ENCODE measurements around the gene FOXF2. TPM values are rescaled to one million over a fixed set of nuclear protein-coding genes. Genes with fewer than 3 reads are reported as not detected.

The FOXF2 gene
- total RNA-seq, 1 experiment from 2014 or later = 2.7 TPM

Other genes with a start within 250 kb of the FOXF2 start
- 0.06 and 0.63 TPM in 2 replicates for gene FOXQ1, start 77.5 kb upstream of the FOXF2 start, total RNA-seq (2014; rRNA removed; shearing (Covaris generic))
- 5.9 and 7.0 TPM in 2 replicates for gene FOXC1, start 220.3 kb downstream of the FOXF2 start, total RNA-seq (2014; rRNA removed; shearing (Covaris generic))